NCI-H1930 (cell line): ENCODE data around the gene ACTN1.
"Not testable (repeated sequence)": the region's sequence is repeated elsewhere in the genome, so short reads cannot be mapped to it uniquely, and the experiment has no call there.

Experiments used
- DNase-seq, 2 experiments: peaks; one replicate each; lab custom pipeline; 2025; lab: John Stamatoyannopoulos, UW

The ACTN1 gene

DNA sequence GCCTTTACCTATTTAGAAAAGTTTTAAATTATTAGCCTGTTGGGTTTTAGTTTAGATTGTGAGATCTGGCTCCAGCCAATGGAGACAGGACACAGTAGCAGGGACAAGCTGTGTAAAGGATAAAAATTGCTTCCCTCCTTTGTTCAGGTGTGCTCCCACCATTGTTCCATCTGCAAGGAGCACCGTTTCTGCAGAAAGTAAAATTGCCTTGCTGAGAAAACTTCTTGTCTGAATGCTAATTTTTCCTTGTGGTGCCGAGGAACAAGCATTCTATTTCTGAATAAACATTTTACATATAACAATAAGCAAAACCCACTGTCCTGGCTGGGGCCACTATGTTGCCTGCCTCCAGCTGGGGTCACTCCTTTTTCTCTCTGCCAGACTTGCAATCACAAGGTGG is 113.6 kb downstream of the ACTN1 start:
- DNase-seq, result no peak

DNA sequence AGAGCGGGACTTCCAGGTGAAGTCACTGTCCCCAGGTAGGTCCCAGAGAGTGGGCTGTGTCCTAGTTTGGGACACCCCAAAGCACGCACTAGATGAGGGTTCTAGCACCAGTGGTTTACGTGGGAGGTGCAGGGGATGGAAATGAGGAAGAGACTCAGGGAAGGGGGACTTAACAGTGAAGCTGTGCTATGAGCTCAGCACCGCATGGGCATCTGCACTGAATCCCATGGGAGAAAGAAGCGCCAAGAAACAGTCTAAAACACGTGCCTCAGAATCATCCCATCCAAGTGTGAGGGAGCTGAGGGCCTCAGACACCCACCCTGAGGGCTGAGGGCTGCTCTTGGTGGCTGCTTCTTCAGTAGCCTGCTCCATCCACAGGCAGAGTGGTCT is 114.7 kb downstream of the ACTN1 start:
- DNase-seq, result no peak

GRCh38 chr14:68863610-68864360 is 115.3 kb downstream of the ACTN1 start:
- no peak for DNase-seq

- DNase-seq, result peak; percentile 46 to 65
These were observed 116.0 kb downstream of the ACTN1 start for GRCh38 chr14:68862954-68863594.

DNA sequence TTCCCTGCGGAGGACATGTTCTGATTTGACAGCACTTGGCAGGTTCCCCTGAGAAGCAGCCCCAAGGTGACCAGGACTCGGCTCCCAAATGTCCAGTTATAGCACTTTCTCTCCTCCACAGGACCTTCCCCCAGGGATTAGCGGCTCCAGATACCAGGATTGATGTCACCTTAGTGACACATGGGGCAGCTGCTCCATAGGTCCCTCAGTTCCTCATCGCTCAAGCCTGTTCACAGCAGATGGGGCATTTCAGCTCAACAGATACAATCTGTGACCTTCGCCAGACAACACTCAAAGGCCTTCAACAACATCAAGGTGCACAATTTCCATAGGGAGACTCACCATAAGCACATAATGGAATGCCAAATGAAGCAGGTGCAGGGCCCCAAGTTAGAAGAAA is 118.3 kb downstream of the ACTN1 start:
- no peak for DNase-seq

DNA sequence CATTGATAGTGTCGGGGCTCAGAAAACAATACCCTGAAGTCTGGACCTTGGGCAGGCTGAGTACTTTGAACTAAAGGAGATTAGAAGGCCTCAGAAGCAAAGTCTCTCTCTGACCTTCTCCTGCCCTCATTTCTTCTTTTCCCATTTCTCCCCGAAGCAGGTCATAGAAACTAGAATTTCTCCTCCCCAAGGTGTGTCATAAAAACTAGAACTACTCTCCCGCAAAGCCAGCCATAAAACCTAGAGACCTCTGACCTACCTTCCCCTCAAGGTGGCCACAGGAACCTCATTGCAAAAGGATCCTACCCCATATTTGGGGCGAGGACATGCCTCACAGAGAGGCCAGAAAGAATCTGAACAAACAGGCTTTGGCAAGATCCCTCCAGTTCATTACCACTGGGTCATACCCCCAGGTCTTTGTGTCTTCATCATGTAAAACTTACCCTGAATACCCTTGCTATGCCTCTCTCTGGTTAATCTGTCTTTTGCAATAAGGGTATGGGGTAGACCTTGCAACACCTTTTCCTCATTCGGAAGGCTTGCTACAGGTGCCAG is 121.5 kb downstream of the ACTN1 start:
- no peak for DNase-seq

DNA sequence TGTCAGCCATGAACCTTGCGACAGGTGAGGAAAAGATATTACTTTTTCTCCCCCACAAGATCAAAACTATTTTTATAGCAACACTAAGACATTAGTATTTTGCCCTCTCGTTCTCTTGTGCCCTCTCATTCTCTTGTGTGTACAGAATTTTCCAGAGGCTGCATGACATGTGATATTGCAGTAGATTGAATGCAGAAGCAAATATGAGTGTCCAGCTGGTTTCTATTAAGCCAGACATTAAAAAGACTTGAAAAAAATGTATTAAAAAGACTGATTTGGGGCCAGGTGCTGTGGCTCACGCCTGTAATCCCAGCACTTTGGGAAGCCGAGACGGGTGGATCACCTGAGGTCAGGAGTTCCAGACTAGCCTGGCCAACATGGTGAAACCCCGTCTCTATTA is 122.5 kb downstream of the ACTN1 start:
- no peak for DNase-seq

DNA sequence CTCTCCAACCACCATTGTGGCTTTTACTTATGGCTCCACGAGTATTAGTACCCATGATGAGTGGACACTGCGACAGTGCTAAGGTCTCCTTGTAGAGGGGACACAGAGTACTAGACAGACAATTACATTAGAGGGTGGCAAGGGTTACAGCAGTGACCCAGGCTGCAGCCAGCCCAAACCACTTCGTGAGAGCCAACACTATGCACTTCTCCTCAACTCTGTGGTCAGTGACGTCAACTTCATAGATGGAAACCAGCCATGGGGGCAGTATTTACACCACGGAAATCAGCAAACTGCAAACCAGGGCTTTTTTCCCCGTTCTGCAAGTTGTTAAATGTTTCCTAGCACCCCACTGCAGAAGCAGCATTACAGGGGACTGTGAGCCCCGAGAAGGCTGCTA is 124.7 kb downstream of the ACTN1 start:
- DNase-seq, result no peak

DNA sequence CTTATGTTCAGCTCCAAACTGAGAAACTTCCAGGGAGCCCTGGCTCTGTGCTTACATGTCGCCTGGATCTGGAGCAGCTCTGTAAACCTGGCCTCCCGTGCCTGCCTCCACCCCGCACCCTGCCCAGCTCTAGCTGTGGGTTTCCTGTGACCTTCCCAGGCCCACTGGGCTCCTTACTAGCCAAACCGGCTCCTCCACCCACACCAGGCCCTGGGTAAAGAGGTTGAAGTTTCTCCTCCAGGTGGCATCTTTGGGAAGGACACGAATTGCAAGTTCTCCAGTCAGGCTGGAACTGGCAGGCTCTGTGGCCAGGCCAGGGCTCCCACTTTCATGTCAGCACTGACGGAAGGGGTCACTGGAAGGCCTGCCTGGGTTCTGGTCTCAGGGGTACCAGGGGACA is 125.4 kb downstream of the ACTN1 start:
- no peak for DNase-seq

DNA sequence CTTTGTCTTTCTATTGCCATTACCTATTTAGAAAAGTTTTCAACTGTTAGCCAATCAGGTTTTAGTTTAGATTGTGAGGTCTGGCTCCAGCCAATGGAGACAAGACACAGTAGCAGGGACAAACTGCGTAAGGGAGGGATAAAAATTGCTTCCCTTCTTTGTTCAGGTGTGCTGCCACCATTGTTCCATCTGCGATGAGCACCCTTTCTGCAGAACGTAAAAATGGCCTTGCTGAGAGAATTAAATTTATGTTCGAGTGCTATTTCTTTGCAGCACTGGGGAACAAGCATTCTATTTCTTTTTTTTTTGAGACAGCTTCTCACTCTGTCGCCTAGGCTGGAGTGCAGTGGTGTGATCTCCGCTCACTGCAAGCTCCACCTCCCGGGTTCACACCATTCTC is 126.6 kb downstream of the ACTN1 start:
- DNase-seq, result not testable (repeated sequence)

DNA sequence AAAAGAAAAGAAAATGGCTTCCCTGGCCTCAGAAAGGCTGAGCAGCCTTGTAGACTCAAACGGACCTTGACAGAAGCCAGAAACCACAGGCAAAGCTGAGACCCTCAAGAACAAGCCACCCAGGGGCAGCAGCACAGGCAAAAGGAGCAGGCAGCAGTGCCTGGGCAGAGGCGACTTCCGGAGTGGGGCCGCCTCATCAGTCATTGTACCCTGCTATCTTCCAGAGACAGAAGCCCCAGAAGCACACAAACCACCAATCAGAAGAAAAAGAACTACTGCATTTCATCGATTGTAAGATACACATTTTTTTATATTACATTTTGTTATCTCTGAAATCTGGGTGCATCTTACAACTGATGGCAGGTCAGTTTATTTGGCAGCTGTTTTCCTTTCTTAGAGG is 128.0 kb downstream of the ACTN1 start:
- no peak for DNase-seq

DNA sequence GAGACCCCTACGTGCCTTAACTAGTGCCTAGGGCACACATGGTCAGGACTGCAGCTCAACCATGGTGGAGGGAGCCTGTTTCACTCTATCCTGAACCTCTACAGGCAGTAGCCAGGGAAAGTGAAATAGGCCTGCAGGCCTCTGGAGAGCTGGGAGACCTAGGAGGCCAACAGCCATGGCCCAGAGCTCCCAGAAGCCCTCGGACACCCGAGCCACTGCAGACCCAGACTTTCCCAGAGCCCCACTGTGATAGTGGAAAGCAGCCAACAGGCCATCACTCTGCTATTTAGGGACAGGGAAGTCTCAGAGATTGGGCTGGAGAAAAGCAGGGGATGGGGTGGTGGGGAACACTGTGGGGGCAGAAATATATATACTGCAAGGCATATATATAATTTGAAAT is 129.7 kb downstream of the ACTN1 start:
- no peak for DNase-seq

GRCh38 chr14:68848253-68848652 is 130.8 kb downstream of the ACTN1 start:
- no peak for DNase-seq

DNA sequence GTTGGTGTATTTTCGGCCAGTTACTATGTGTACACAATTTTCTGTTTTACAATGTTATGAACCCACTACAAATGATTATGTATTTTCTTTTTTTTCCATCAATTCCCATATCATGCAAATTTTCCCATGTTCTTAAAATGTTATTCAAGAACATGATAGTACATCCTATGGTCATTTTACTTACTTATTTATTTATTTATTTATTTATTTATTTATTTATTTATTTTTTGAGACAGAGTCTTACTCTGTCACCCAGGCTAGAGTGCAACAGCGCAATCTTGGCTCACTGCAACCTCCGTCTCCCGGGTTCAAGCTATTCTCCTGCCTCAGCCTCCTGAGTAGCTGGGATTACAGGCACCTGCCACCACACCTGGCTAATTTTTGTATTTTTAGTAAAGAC is 131.5 kb downstream of the ACTN1 start:
- DNase-seq, result not testable (repeated sequence)

DNA sequence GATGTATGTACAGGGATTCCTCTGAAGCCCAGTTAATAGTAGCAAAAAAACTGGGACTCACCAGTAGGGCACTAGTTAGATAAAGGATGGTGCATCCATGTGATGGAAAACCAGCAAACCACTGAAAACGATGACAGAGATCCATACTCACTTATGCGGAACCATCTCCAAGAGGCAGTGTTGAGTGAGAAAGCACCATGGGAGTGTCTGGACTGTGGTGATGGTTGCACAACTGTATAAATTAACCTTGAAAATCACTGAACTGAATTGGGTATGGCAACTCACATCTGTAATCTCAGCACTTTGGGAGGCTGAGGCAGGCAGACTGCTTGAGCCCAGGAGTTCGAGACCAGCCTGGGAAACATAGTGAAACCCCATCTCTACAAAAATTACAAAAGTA is 132.6 kb downstream of the ACTN1 start:
- no peak for DNase-seq

DNA sequence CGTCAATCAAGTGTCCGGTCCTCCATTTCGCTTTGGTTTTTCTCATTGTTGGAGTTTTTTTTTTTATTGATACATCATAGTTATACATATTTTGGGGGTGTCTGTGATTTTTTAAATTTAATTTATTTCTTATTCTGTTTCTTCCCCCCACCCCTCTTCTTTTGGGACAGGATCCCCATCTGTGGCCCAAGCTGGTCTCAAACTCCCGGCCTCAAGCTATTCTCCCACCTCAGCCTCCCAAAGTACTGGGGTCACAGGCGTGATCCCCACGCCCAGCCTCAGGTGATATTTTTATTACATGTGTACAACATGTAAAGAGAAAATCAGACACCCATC is 134.9 kb downstream of the ACTN1 start:
- no peak for DNase-seq

GRCh38 chr14:68843471-68844209 is 135.5 kb downstream of the ACTN1 start:
- peak; percentile 23 to 49 for DNase-seq

GRCh38 chr14:68842298-68842697 is 136.8 kb downstream of the ACTN1 start:
- no peak for DNase-seq

DNA sequence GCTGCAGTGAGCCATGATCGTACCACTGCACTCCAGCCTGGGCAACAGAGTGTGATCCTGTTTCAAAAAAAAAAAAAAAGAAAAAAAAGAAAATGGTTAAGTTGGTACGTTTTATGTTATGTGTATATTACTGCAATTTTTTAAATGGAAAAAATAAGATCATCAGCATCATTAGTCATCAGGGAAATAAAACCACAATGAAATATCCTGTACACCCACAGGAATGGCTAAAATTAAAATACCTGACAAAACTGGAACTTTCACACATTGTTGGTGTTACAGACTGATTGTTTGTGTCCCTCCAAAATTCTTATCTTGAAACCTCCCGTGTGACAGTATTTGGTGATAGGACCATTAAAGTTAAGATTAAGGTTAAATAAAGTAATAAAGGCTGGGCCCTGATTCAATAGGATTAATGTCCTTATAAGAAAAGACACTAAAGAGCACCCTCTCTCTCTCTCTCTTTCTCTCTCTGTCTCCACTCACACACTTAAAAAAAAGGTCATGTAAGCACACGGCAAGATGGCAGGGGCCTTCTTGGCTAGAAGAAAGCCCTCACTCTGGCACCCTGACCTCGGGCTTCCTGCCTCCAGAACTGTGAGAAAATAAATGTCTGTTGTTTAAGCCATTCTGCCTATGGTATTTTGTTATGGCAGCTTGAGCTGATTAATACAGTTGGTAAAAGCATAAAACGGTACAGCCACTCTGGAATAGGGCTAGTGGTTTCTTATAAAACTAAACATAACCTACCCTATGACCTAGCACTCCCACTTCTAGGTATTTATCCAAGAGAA is 137.9 kb downstream of the ACTN1 start:
- DNase-seq, result no peak

DNA sequence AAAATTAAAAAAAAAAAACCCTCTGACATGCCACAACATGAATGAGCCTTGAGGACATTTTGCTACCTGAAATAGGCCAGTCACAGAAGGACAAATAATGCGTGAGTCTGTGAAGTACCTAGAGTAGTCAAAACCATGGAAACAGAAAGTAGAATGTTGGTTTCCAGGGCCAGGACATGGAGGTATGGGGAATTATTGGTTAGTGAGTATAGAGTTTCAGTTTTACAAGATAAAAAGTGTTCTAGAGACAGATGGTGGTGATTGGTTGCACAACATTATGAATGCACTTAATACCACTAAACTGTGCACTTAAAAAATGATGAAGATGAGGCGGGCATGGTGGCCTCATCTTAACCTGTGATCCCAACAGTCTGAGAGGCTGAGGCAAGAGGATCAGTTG is 138.6 kb downstream of the ACTN1 start:
- DNase-seq, result no peak

- DNase-seq, result no peak
These were observed 143.0 kb downstream of the ACTN1 start for GRCh38 chr14:68836082-68836481.

DNA sequence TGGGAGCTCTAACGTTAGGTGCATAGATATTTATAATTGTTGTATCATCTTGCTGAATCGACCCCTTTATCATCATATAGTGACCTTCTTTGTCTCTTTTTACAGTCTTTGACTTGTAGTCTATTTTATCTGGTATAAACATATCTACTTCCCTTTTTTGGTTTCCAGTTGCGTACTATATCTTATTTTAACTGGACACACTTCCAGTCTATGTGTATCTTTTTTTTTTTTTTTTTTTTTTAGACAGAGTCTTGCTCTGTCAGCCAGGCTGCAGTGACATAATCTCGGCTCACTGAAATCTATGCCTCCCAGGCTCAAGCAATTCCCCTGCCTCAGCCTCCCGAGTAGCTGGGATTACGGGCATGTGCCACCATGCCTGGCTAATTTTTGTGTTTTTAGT is 144.3 kb downstream of the ACTN1 start:
- no peak for DNase-seq
